GM12878 (cell line): Measurements from ENCODE around the gene DEPDC1B. TPM values are rescaled to one million over a fixed set of nuclear protein-coding genes. Genes with fewer than 3 reads are reported as not detected.

Source experiments
- ATAC-seq: fragments of 200-7000 bp; cut with Tn5 transposase; 3 replicates; pipeline ENCODE4 v1.9.1; 2020; ENCODE audit warnings: mild to moderate bottlenecking, moderate library complexity
- BruUV-seq: library from RNA; stranded (reverse); fragments of 400-500 nt; replicated peaks from 2 replicates; lab custom pipeline; 2021; lab: Mats Ljungman, UMichigan
- CTCF ChIA-PET: fragments of 300-600 bp; sonication (Branson Sonifier 250); formaldehyde crosslinking; extraction: SDS; loops from one replicate; lab custom pipeline; 2021; ENCODE audit warnings: inconsistent platforms; lab: Yijun Ruan, JAX
- POLR2A ChIA-PET: fragments of 350-600 bp; formaldehyde crosslinking; extraction: SDS; loops from one replicate; lab custom pipeline; 2021; ENCODE audit warnings: inconsistent platforms; lab: Charles Lee
- RAD21 ChIA-PET: fragments of 300-600 bp; sonication (Branson Sonifier 250); formaldehyde crosslinking; loops from one replicate; lab custom pipeline; 2023; ENCODE audit warnings: antibody characterized with exemption; ENCODE audit not compliant: unreplicated experiment; lab: Charles Lee
- SMC1A ChIA-PET: fragments of 300-600 bp; sonication (Branson Sonifier 250); formaldehyde crosslinking; loops from one replicate; lab custom pipeline; 2023; ENCODE audit not compliant: unreplicated experiment, uncharacterized antibody; lab: Charles Lee
- DNase-seq: peaks from one replicate; pipeline ENCODE4 v3.0.0-alpha.2; 2011; ENCODE audit warnings: low read depth, low spot score
- FAIRE-seq: peaks from 3 replicates; lab custom pipeline; 2011; peaks lifted over from hg19 to GRCh38; lab: Jason Lieb, UNC
- H2AFZ ChIP-seq: 2 replicates; pipeline ENCODE4 v1.6.0; 2011; ENCODE audit warnings: low read depth, low read length, control low read depth; ENCODE audit not compliant: control insufficient read depth
- H3K27ac ChIP-seq: 2 replicates; pipeline ENCODE4 v1.5.1; 2011; ENCODE audit warnings: control low read depth; ENCODE audit not compliant: control insufficient read depth, insufficient read depth
- H3K27me3 ChIP-seq, 2 experiments: replicated peaks in 1 of 2; 2 replicates each; pipeline versions ENCODE4 v1.6.0 to v1.6.1; 2011; ENCODE audit warnings: low read length in 1 of 2; ENCODE audit not compliant: control insufficient read depth in 2 of 2, insufficient read depth in 2 of 2
- H3K36me3 ChIP-seq, 2 experiments: 2 replicates each; pipeline ENCODE4 v1.5.1; 2011; ENCODE audit warnings: low read length in 1 of 2; ENCODE audit not compliant: control insufficient read depth in 2 of 2, insufficient read depth in 2 of 2
- H3K4me1 ChIP-seq: 2 replicates; pipeline ENCODE4 v1.6.1; 2011; ENCODE audit warnings: mild to moderate bottlenecking, low read length, moderate library complexity, mixed read lengths; ENCODE audit not compliant: control insufficient read depth, insufficient read depth
- H3K4me2 ChIP-seq: 2 replicates; pipeline ENCODE4 v1.6.0; 2011; ENCODE audit warnings: control low read depth; ENCODE audit not compliant: control insufficient read depth, insufficient read depth
- H3K4me3 ChIP-seq: fragments of 200-600 bp; sonication (generic); 2 replicates; pipeline ENCODE4 v1.5.1; 2016
- H3K79me2 ChIP-seq: 2 replicates; pipeline ENCODE4 v1.6.0; 2011; ENCODE audit warnings: low read length; ENCODE audit not compliant: control insufficient read depth, insufficient read depth
- H3K9ac ChIP-seq: 2 replicates; pipeline ENCODE4 v1.8.0; 2011; ENCODE audit warnings: low read length, control low read depth, mixed read lengths; ENCODE audit not compliant: control insufficient read depth, insufficient read depth
- H3K9me3 ChIP-seq: replicated peaks from 3 replicates; pipeline ENCODE4 v1.5.1; 2011; ENCODE audit warnings: mild to moderate bottlenecking, low read length; ENCODE audit not compliant: control insufficient read depth, insufficient read depth
- H4K20me1 ChIP-seq: 2 replicates; pipeline ENCODE4 v1.6.0; 2011; ENCODE audit not compliant: control insufficient read depth, insufficient read depth
- ASH2L ChIP-seq: fragments of 300-600, 200-600 bp; sonication (generic); IDR thresholded peaks from 2 replicates; pipeline ENCODE4 v1.6.1; 2017; ENCODE audit warnings: low read depth, mild to moderate bottlenecking, borderline replicate concordance
- CREM ChIP-seq: IDR thresholded peaks from 2 replicates; pipeline ENCODE4 v1.6.1; 2014; ENCODE audit warnings: antibody characterized with exemption, low read depth
- EGR1 ChIP-seq, 2 experiments: IDR thresholded peaks; 1 replicate in 1 of 2; 2 replicates in 1 of 2; pipeline ENCODE4 v1.6.1; 2011 to 2012; ENCODE audit warnings: low read depth in 2 of 2, low read length in 2 of 2, borderline replicate concordance in 1 of 2, mild to moderate bottlenecking in 1 of 2, moderate library complexity in 1 of 2
- HSF1 ChIP-seq: fragments of 150-350 bp; IDR thresholded peaks from 2 replicates; pipeline ENCODE4 v1.6.1; 2014; ENCODE audit warnings: mild to moderate bottlenecking, low read depth, low read length
- IRF3 ChIP-seq: fragments of 450-650 bp; IDR thresholded peaks from 2 replicates; pipeline ENCODE4 v1.6.1; 2014; ENCODE audit warnings: mild to moderate bottlenecking
- JUNB ChIP-seq: IDR thresholded peaks from 2 replicates; pipeline ENCODE4 v1.6.1; 2016; ENCODE audit warnings: antibody characterized with exemption, mild to moderate bottlenecking
- MTA3 ChIP-seq: IDR thresholded peaks from 2 replicates; pipeline ENCODE4 v1.6.1; 2012; ENCODE audit warnings: low read length, inconsistent platforms, borderline replicate concordance
- POLR2AphosphoS5 ChIP-seq: IDR thresholded peaks from 2 replicates; pipeline ENCODE4 v1.6.1; 2011; ENCODE audit warnings: mild to moderate bottlenecking, low read length, inconsistent platforms
- SIX5 ChIP-seq: IDR thresholded peaks from 2 replicates; pipeline ENCODE4 v1.6.1; 2011; ENCODE audit warnings: mild to moderate bottlenecking, low read depth, low read length, moderate library complexity; ENCODE audit not compliant: severe bottlenecking
- SPI1 ChIP-seq: IDR thresholded peaks from 2 replicates; pipeline ENCODE4 v1.6.1; 2011; ENCODE audit warnings: low read depth, mild to moderate bottlenecking, low read length, moderate library complexity, borderline replicate concordance; ENCODE audit not compliant: insufficient read depth
- STAT1 ChIP-seq: fragments of 450-650 bp; conservative IDR thresholded peaks from 2 replicates; pipeline ENCODE4 v1.6.1; 2014; ENCODE audit warnings: antibody characterized with exemption, mild to moderate bottlenecking
- ZBED1 ChIP-seq: IDR thresholded peaks from 2 replicates; pipeline ENCODE4 v1.6.1; 2016; ENCODE audit warnings: borderline replicate concordance
- ZBTB40 ChIP-seq: fragments of 450-650 bp; IDR thresholded peaks from 2 replicates; pipeline ENCODE4 v1.6.1; 2016; ENCODE audit warnings: mild to moderate bottlenecking, moderate library complexity, borderline replicate concordance
- WGBS: methylation state at CpG from one replicate; pipeline ENCODE4 v1.1.6; 2016; ENCODE audit warnings: low lambda C conversion rate; ENCODE audit not compliant: insufficient replicate concordance, insufficient coverage; ENCODE audit errors: missing lambda C conversion rate; 5-methylcytosine and 5-hydroxymethylcytosine counted together
- in situ Hi-C: fragments of 300-500 bp; cut with MboI; formaldehyde crosslinking; loops from 9 replicates; pipeline ENCODE4 v1.14.3; 2018; ENCODE audit warnings: mixed read lengths
- intact Hi-C: fragments of 100-400 bp; cut with micrococcal nuclease; formaldehyde crosslinking; loops from one replicate; pipeline ENCODE4 v1.14.2; 2022; ENCODE audit not compliant: unreplicated experiment
- polyA plus RNA-seq, 11 experiments: library from polyadenylated mRNA; depleted of rRNA in 4 of 11; unstranded in 6 of 11; stranded (reverse) in 5 of 11; fragments of >200 nt; fragmentation: Nextera tagmentation in 4 of 11; fragmentation: Illumina TruSeq in 1 of 11; extraction: Ambion mirVana in 4 of 11; extraction: Trizol in 1 of 11; gene quantifications; 1 replicate in 1 of 11; 2 replicates in 10 of 11; pipeline versions ENCODE4 v1.2.1 to v1.2.3, GENCODE V29; 2011 to 2016; ENCODE audit warnings: inconsistent platforms in 2 of 11, missing spikeins in 2 of 11, low read depth in 1 of 11
- total RNA-seq, 4 experiments: library from RNA; depleted of rRNA in 3 of 4; stranded (reverse); fragments of >200 nt in 3 of 4; fragmentation: Illumina TruSeq in 1 of 4; extraction: Trizol in 1 of 4; gene quantifications; 2 replicates each; pipeline versions ENCODE4 v1.2.1 to v1.2.3, GENCODE V29; 2013 to 2021
- TF ChIP-seq, protein P1 (sequence below): IDR thresholded peaks from 2 replicates; pipeline ENCODE4 v1.6.1; 2012; ENCODE audit warnings: low read length, inconsistent platforms

Gene DEPDC1B
- total and polyA plus RNA-seq, 10 of the 15 experiments (the other 5 are each of a cell fraction or from before 2014, with no cell fraction given), result 29.7 to 56.5 (median 35.5) TPM

DNA sequence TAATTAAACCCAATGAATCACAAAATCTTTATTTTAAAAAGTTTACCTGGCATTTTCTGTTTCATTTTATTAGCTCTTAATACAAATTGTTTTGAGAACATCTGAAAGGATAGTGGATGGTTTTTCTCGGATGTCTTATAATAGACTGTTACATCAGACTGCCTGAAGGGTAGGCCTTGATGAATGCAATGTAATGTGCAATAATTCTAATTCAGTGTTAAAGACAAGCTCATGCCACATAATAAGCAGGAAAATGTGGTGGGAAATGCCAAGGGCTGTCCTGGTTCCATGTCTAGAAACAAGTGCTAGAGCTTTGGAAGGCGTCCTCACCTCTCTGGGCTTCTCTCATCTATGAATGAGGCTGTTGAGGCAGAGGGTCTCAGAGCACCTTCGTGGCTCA, 148.1 kb downstream of the DEPDC1B start:
- H3K27me3 ChIP-seq, result no peaks in the 10 kb centered on the region
- DNase-seq (no peak), ATAC-seq (no peak)
- SMC1A ChIA-PET, result interaction anchor here (0.9 kb wide), 1 partner anchor 16 kb away, joined by 4 read pairs; no protein-coding TSS in a partner anchor
- no peaks in the 10 kb centered on the region for H4K20me1 ChIP-seq
- H3K4me2 ChIP-seq, result no peak overlapping the region
- no peaks in the 10 kb centered on the region; the same call in 1 of the 2 replicates for H3K4me1 ChIP-seq
- POLR2A ChIA-PET, result no interaction called here
- no peaks in the 10 kb centered on the region for H3K79me2 ChIP-seq
- H3K36me3 ChIP-seq, result no peaks in the 10 kb centered on the region
- no peak overlapping the region for H3K27ac ChIP-seq
- in situ Hi-C loops, result no loop called here
- TF ChIP-seq EGR1 (IDR thresholded peaks at IDR 0.05; ENCODE audit: borderline replicate concordance in 1 of 2, low read depth in 2 of 2, low read length in 2 of 2), result no peak
- no peak for TF ChIP-seq STAT1
- TF ChIP-seq POLR2AphosphoS5, result no peak
- TF ChIP-seq JUNB, result no peak
- TF ChIP-seq, protein P1, sequence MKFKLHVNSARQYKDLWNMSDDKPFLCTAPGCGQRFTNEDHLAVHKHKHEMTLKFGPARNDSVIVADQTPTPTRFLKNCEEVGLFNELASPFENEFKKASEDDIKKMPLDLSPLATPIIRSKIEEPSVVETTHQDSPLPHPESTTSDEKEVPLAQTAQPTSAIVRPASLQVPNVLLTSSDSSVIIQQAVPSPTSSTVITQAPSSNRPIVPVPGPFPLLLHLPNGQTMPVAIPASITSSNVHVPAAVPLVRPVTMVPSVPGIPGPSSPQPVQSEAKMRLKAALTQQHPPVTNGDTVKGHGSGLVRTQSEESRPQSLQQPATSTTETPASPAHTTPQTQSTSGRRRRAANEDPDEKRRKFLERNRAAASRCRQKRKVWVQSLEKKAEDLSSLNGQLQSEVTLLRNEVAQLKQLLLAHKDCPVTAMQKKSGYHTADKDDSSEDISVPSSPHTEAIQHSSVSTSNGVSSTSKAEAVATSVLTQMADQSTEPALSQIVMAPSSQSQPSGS, result no peak
- TF ChIP-seq SPI1, result no peak
- no peak for TF ChIP-seq IRF3
- TF ChIP-seq ZBED1, result no peak
- no peak for TF ChIP-seq CREM
- TF ChIP-seq MTA3, result no peak
- TF ChIP-seq SIX5, result no peak
- no peak for TF ChIP-seq ASH2L
- TF ChIP-seq ZBTB40, result no peak
- TF ChIP-seq HSF1, result no peak
- TF ChIP-seq, all 136 proteins: peak for 0
- ChIA-PET RAD21 (interaction anchor here (1.1 kb wide), 1 partner anchor 10 kb away, joined by 5 read pairs; no protein-coding TSS in a partner anchor), CTCF (no interaction called here)
- no TSS peak for BruUV-seq
- no peak for FAIRE-seq
- intact Hi-C loops, result no loop called here
- Histone ChIP-seq H3K9ac (no peak overlapping the region), H3K9me3 (peaks cover 2% of the 10 kb centered on the region; the same call in 2 of the 3 replicates), H3K4me3 (no peak overlapping the region), H2AFZ (no peak overlapping the region)
- 78% methylated on average over 3 of the region's 3 CpGs for WGBS
